Measurements from ENCODE around the gene EIF4EBP2.

DNA sequence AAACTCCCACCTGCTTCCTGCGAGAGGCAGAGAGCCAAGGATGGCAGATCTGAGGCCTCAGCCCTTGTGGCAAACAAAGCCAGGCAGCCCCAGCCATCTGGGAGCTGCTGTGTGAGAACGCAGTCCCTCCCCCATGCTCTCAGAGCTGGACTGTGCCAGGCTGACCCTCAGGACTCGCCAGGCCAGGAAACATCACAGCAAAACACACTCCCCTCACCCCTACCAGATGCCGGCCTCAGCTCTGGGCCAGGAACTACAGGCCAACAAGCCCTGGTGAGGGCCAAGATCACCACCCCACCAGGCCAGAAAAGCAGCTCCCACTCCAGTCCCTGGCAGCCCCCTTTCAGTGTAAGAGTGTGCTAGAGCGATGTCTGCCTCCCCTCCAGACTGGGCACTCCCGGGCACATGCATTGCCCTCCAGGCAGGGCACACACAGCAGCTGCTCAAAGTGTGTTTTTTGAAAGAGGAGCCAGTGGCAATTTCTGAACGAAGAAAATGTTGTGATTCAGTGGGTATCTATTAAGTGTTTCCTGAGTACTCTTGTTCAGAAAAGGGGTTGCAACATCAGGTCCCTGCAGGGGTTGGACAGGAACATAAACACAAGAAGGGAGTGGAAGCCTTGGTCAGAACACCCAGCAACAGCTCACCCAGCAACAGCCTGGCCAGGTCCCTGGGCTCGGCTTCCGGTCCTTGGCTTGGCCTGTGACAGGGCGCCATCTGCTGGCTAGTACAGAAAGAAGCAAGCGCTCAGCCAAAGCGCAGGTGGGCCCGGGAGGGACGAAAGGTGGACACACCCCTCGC, 39.8 kb upstream of the EIF4EBP2 start:
- TF ChIP-seq EZH2phosphoT487 (IDR thresholded peaks at IDR 0.05; ENCODE audit: insufficient read depth, low read depth) (no peak), EZH2 (IDR thresholded peaks at IDR 0.05; ENCODE audit: insufficient read depth, poor library complexity, severe bottlenecking) (no peak)

Measured in GM23248 (cell line).